ENCODE data around the gene NCF4. TPM values are rescaled to one million over a fixed set of nuclear protein-coding genes. Genes with fewer than 3 reads are reported as not detected.

NCF4 gene
- 2.0 TPM for total RNA-seq

GRCh38 chr22:36860821-36861659 lies at the start of gene NCF4:
NCF4 (plus strand) TSS chr22:36861006; CDS start chr22:36861172, 166 bp downstream.
- DNase-seq (ENCODE audit: low spot score in 2 of 2) = no peak

GRCh38 chr22:36811094-36811800 lies 49.6 kb upstream of the NCF4 start:
- no peak for FAIRE-seq
- DNase-seq (ENCODE audit: low spot score in 2 of 2) = no peak

More at GRCh38 chr22:36860821-36861659, at the start of gene NCF4:
- FAIRE-seq = no peak

DNA sequence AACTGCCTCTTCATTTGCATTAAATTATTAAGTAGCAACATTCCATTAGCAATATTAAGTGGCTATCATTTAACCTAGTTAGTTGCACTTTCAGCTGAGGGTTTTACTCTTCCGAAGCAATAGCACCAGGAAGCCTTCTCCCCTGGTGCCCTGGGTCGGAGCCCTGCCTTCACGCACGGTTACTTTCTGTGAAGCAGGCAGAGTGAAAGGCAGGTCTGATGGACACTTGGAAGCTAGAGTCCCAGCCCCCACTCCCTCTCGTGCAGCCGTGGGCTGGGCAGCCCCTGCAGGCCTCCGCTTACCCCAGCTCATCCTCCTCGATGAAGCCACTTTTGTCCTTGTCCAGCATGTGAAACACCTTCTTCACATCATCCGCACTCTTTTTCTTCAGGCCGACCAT lies 46.0 kb upstream of the NCF4 start:
- FAIRE-seq (no peak), DNase-seq (ENCODE audit: low spot score in 2 of 2) (no peak)

- no peak for DNase-seq (ENCODE audit: low spot score in 2 of 2)
- no peak for FAIRE-seq
Measured at GRCh38 chr22:36815558-36816338, 45.1 kb upstream of the NCF4 start.

GRCh38 chr22:36816339-36816635 lies 44.5 kb upstream of the NCF4 start:
- FAIRE-seq (no peak), DNase-seq (ENCODE audit: low spot score in 2 of 2) (no peak)

DNA sequence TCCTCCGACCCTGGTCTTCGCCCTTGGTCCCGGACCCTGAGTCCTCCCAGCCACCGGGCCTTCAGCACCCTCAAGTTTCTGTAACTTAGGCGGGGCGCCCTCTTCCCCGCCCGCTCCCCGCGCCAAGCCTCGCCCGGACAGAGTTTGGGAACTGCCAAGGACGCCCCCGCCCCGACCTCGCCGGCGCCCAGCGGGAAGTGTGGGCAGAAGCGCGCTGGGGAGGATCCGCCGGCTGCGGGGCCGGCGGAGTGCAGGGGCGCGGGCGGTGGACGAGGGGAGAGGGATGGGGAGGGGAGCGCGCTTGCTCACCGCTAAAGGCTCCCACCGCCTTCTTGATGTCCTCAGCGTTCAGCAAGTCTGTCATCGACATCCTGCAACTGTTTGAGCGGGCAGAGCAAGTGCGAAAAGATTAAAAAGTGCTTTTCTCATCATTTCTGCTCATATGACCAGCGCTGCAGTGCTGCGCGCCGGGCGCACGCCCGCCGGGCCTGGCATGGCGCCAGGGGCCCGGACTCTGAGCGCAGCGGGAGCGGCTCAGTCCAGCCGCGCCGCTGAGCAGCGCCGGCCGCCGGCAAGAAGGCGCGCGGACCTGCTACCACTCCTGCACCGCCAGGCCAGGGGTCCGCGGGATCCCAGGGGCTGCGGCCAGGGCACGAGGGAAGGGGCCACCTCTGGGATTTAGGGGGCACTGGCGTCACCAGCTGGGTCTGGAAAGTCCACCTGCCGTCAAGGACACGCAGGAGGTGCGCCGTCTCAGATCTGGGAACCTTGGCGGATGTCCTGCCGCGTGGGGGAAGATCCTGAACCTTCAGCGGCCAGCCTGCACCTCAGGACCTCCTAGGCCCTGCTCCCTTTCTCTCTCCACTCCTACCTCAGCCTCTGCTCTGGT lies 43.9 kb upstream of the NCF4 start, which contains the start of gene PVALB:
Gene PVALB (minus strand): TSS at position 400 of the 889 bp plus-strand sequence. CDS start 30 bp downstream, at position 370.
- FAIRE-seq (no peak), DNase-seq (ENCODE audit: low spot score in 2 of 2) (peak; percentile 68 to 84)

- FAIRE-seq (no peak), DNase-seq (ENCODE audit: low spot score in 2 of 2) (no peak)
Measured at GRCh38 chr22:36817525-36817848, 43.3 kb upstream of the NCF4 start.

- no peak for FAIRE-seq
- no peak for DNase-seq (ENCODE audit: low spot score in 2 of 2)
Measured at GRCh38 chr22:36818010-36818642, 42.7 kb upstream of the NCF4 start.

DNA sequence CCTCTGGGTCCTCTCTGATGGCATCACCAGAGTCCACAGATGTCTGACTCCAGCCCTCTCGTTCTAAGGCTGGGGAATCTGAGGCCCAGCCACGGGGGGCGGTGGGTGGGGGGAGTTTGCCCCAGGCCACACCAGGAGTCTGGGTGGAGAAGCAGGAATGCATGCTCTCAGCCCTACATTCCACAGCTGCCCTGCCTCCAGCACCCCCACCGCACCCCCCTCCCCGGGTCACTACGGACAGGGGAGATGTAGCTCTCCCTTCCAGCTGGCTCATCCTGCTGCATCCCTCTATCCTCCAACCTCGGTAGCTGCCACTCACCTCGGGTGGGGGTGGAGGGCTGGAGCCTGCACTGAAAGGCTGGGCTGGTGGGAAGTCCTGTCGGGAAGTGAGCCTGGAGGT lies 41.7 kb upstream of the NCF4 start:
- DNase-seq (ENCODE audit: low spot score in 2 of 2) (no peak), FAIRE-seq (no peak)

DNA sequence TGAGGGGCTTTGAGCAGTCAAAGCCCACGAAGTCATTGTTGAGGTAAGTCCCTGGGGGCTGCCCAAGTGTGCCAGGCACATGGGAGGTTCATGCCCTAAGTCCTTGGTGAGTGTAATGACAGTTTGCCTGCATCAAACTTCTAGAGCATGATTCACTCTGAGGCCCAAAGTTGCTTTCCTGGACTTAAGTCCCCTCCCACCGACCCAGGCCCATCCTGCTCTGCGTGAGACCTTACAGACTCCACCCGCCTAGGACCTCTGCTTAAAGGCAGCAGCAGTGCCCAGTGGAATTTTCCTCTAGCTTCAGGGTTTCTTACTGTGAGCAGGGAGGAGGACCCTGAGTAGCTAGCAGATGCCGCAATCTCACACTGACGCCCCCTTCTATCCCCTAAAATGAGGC lies 38.2 kb upstream of the NCF4 start:
- DNase-seq (ENCODE audit: low spot score in 2 of 2) (no peak), FAIRE-seq (no peak)

DNA sequence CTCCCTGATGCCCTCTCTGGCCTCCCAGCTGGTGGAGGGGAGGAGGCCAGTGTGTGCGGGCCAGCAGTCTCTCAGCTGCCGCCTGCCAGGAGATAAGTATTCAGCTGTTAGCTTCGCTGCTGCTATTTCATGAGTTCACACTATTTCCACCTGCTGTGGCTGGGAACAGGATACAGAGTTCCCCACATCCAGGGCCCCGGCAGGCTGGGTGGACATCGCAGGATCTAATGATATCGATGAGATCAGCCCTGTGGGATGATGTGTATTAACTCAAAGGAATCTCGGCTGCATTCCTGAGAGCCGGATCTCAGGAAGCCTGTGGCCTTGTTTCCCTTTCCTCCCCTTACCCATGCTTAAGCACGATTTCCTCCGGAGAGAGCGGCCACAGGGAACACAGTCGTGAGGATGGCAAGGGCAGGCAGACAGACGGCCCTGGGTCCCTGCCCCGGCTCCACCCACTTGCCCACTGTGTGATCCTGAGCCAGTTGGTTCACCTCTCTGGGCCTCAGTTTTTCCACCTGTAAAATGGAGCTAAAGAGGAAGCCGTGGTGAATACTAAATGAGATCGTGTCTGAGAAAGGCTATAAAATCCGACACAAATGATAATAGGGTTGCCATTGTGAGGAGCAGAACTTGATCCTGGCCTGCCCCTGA lies 37.5 kb upstream of the NCF4 start:
- FAIRE-seq = no peak
- no peak for DNase-seq (ENCODE audit: low spot score in 2 of 2)

- no peak for DNase-seq (ENCODE audit: low spot score in 2 of 2)
- no peak for FAIRE-seq
Measured at GRCh38 chr22:36824655-36825054, 36.2 kb upstream of the NCF4 start.

DNA sequence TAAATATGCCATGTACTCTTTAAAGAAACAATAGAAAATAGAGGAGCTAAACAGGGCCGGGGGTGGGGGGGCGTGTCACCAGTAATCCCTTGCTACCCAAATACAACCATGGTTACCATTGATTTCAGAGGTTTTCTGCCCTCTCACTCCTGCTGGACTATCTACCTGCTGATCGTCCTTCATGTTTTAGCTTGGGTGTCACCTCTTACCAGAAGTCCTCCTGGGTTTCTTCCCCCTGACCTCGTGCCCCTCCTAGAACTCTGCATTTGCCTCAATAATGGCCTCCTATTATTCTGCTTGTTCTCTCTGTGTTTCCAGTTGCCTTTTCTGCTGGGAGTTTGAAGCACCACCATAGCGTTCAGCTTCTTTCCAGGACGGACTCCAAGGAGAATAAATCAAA lies 34.5 kb upstream of the NCF4 start:
- no peak for DNase-seq (ENCODE audit: low spot score in 2 of 2)
- FAIRE-seq = no peak

DNA sequence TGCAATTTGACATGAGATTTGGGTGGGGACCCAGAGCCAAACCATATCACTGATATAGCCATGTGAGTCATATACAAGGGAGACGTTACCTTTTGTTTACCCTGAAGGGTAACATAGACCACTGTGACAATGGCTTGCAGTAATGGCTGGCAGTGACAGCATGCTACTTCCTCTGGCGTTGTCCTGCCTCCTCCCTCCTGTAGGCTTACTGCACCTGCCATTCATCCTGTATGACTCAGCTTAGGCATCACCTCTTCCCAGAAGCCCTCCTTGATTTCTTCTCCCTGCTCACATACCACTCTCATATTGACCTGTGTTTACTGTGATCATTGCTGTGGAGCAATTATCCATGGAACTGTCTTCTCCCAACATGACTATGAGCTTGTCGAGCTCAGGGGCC lies 32.0 kb upstream of the NCF4 start:
- DNase-seq (ENCODE audit: low spot score in 2 of 2) = no peak
- no peak for FAIRE-seq

GRCh38 chr22:36829370-36830002 lies 31.3 kb upstream of the NCF4 start:
- FAIRE-seq (no peak), DNase-seq (ENCODE audit: low spot score in 2 of 2) (no peak)

DNA sequence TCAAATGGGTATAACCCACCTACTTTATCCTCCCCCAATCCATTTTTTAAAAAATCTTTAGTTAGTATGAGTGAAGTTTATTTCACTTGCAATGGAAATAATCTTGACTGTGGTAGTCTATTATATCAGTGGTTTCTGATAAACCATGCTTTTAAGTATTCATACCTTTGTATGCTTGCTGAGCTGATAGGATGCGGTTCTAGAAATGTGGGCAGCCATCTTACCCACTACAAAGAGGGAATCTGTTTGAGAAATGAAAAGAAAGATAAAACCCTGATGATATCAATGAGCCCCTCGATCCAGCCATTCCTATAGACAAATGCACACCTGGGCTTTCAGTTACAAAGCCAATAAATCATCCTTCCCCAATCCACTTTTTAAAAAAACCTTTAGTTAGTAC lies 30.2 kb upstream of the NCF4 start:
- no peak for FAIRE-seq
- DNase-seq (ENCODE audit: low spot score in 2 of 2) = no peak

GRCh38 chr22:36831206-36831605 lies 29.6 kb upstream of the NCF4 start:
- FAIRE-seq (no peak), DNase-seq (ENCODE audit: low spot score in 2 of 2) (no peak)

- DNase-seq (ENCODE audit: low spot score in 2 of 2) = no peak
- FAIRE-seq = no peak
Measured at GRCh38 chr22:36831717-36832116, 29.1 kb upstream of the NCF4 start.

- FAIRE-seq (no peak), DNase-seq (ENCODE audit: low spot score in 2 of 2) (no peak)
Measured at GRCh38 chr22:36833073-36833472, 27.7 kb upstream of the NCF4 start.

Data from frontal cortex (tissue), 4 donors.